Measurements from ENCODE around the gene RPA1. TPM values are rescaled to one million over a fixed set of nuclear protein-coding genes. Genes with fewer than 3 reads are reported as not detected.

Gene RPA1
- total and polyA plus RNA-seq, 2 of the 4 experiments (the other 2 are of a cell fraction): 38.4 to 48.2 TPM

- no peak overlapping the region for H3K9ac ChIP-seq (ENCODE audit: low read depth, low read length)
- no peak overlapping the region for H2BK5ac ChIP-seq (ENCODE audit: low read depth, low read length, poor library complexity, severe bottlenecking)
- no peaks in the 10 kb centered on the region for H3K9me1 ChIP-seq (ENCODE audit: insufficient read depth, low read length)
- H2BK15ac ChIP-seq (ENCODE audit: low read depth, low read length): no peak overlapping the region
- H4K91ac ChIP-seq (ENCODE audit: insufficient read depth, low read depth, low read length): no peak overlapping the region
- no peak overlapping the region for H3K4me3 ChIP-seq (ENCODE audit: insufficient read depth, low read depth, low read length)
- no peak overlapping the region for H3K56ac ChIP-seq (ENCODE audit: extremely low read depth, insufficient read depth, low read length)
- peaks cover 6 to 22% of the 10 kb centered on the region in 2 experiments for H3K79me1 ChIP-seq (ENCODE audit: low read depth in 1 of 2, low read length in 2 of 2)
- H3K4me1 ChIP-seq (ENCODE audit: control insufficient read depth, insufficient read depth, low read length): no peaks in the 10 kb centered on the region
- H3K36me3 ChIP-seq (ENCODE audit: control insufficient read depth, insufficient read depth, low read length): peaks cover 23% of the 10 kb centered on the region
- dilution Hi-C loops (cut with HindIII; ENCODE audit: low sequenced_read_pairs, unreplicated experiment): no loop called here
- intact Hi-C loops (cut with micrococcal nuclease): no loop called here
- WGBS, 2 experiments (ENCODE audit: extremely low coverage in 2 of 2, insufficient read length in 1 of 2): no CpG with 5 or more reads among the region's 9 CpGs
- H3K14ac ChIP-seq (replicated peaks; ENCODE audit: low read depth, low read length): no peak overlapping the region
- H4K20me1 ChIP-seq (ENCODE audit: insufficient read depth, low read length): no peaks in the 10 kb centered on the region
- H3K9me3 ChIP-seq (ENCODE audit: control insufficient read depth, insufficient read depth, low read length): no peaks in the 10 kb centered on the region
- ATAC-seq (ENCODE audit: low read depth) (no peak), DNase-seq (no peak)
- H3K27me3 ChIP-seq (ENCODE audit: control insufficient read depth, insufficient read depth, low read length): no peaks in the 10 kb centered on the region
- BruUV-seq (replicated peaks): no TSS peak
- no peak overlapping the region for H2BK20ac ChIP-seq (ENCODE audit: low read depth, low read length)
- no peak overlapping the region for H3K27ac ChIP-seq (ENCODE audit: insufficient read depth, low read length)
- H2AK9ac ChIP-seq (replicated peaks; ENCODE audit: low read depth, low read length, poor library complexity): no peak overlapping the region
- CTCF ChIA-PET: no interaction called here
- in situ Hi-C loops (cut with MboI; ENCODE audit: low sequenced_read_pairs): no loop called here
- TF ChIP-seq BHLHE40 (IDR thresholded peaks at IDR 0.05; ENCODE audit: low read depth, low read length) (no peak), FOS (IDR thresholded peaks at IDR 0.05; ENCODE audit: low read depth, low read length) (no peak), USF2 (IDR thresholded peaks at IDR 0.05; ENCODE audit: low read depth, low read length) (no peak), MAFK (IDR thresholded peaks at IDR 0.05; ENCODE audit: low read depth, low read length) (no peak), POLR2A (IDR thresholded peaks at IDR 0.05; ENCODE audit: low read depth, low read length) (no peak), RCOR1 (IDR thresholded peaks at IDR 0.05; ENCODE audit: insufficient replicate concordance, low read length) (no peak), NFE2L2 (IDR thresholded peaks at IDR 0.05; ENCODE audit: low read depth, low read length) (no peak), RFX5 (IDR thresholded peaks at IDR 0.05; ENCODE audit: low read depth, low read length) (no peak), CHD1 (IDR thresholded peaks at IDR 0.05; ENCODE audit: low read depth, low read length) (no peak), CEBPB (IDR thresholded peaks at IDR 0.05; ENCODE audit: low read depth, low read length) (no peak), MXI1 (IDR thresholded peaks at IDR 0.05; ENCODE audit: borderline replicate concordance, low read depth, low read length) (no peak), ELK1 (IDR thresholded peaks at IDR 0.05; ENCODE audit: borderline replicate concordance, low read depth, low read length) (no peak)
- H2BK120ac ChIP-seq (ENCODE audit: low read depth, low read length): no peak overlapping the region
- H3K18ac ChIP-seq (ENCODE audit: low read depth, low read length): no peak overlapping the region
- no peak overlapping the region for H3K23ac ChIP-seq (ENCODE audit: low read depth, low read length)
- H4K8ac ChIP-seq (ENCODE audit: low read depth in 2 of 2, low read length in 2 of 2): no peak overlapping the region
- no peak overlapping the region for H4K5ac ChIP-seq (ENCODE audit: low read depth, low read length)
- H2AK5ac ChIP-seq (ENCODE audit: low read depth, low read length): no peak overlapping the region
- H3K4me2 ChIP-seq (ENCODE audit: low read depth, low read length): no peak overlapping the region
- no peak overlapping the region for H3K4ac ChIP-seq (ENCODE audit: low read depth, low read length)
- POLR2A ChIA-PET (ENCODE audit: unreplicated experiment): no interaction called here
- no peak overlapping the region for H2AFZ ChIP-seq (replicated peaks; ENCODE audit: low read length, poor library complexity)
These were observed 14.1 kb downstream of the RPA1 start for GRCh38 chr17:1843947-1844346.

All from IMR-90 (cell line).